Measurements from ENCODE around the gene SEC24D. TPM values are rescaled to one million over a fixed set of nuclear protein-coding genes. Genes with fewer than 3 reads are reported as not detected.
"Not testable (repeated sequence)": the region's sequence is repeated elsewhere in the genome, so short reads cannot be mapped to it uniquely, and the experiment has no call there.

SEC24D gene
- total RNA-seq, 2 experiments from 2014 or later, result 40.3 to 40.6 TPM

DNA sequence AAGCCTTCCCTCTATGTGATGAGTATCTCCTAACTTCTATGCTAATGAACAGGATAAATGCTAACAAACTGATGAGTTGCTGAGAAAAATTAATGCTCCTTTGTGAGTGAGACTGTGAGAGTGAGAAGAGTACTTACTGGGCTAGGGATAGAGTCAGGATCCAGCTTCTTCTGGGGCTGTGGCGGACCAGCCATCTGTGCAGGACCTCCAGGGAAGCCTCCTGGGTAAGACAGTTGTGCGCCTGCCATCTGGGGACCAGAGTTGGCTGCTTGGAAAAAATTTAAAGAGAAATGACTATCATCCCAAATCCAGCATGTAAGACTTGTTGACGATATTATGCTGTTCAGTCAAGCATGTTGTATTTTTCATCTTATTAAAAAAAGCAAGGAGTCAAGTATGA is 21.0 kb downstream of the SEC24D start:
- Mint-ChIP-seq H3K27ac (no peak overlapping the region), H3K36me3 (peaks cover 48% of the 10 kb centered on the region), H3K27me3 (no peaks in the 10 kb centered on the region), H3K4me1 (peaks cover 2% of the 10 kb centered on the region), H3K4me3 (no peak overlapping the region), H3K9me3 (ENCODE audit: low read depth) (no peaks in the 10 kb centered on the region)
- no peak for DNase-seq
- CTCF ChIA-PET, result interaction anchor here (0.7 kb wide), 1 partner anchor 14 kb away, joined by 3 read pairs; no protein-coding TSS in a partner anchor
- peak; percentile 16 for ATAC-seq

DNA sequence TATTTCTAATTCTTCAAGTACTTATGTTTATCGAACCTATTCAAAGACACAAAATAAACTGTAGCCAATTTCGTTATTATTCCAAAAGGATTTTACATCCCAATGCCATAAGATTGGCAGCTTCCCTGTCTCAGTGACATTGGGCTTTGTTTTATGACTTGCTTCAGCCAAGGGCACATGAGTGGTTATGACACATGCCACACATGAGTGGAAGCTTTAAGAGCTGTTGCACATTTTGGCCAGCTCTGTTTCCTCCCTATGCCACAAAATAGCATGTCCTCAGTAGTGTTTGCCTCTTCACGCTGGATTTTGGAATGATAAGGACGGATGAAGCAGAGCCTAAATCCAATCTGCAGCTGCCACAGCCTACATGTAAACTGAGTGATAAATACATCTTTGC is 21.9 kb downstream of the SEC24D start:
- Mint-ChIP-seq H3K27ac (no peak overlapping the region), H3K36me3 (peaks cover 52% of the 10 kb centered on the region), H3K27me3 (no peaks in the 10 kb centered on the region), H3K4me1 (peaks cover 2% of the 10 kb centered on the region), H3K9me3 (ENCODE audit: low read depth) (no peaks in the 10 kb centered on the region), H3K4me3 (no peak overlapping the region)
- no peak for ATAC-seq
- no peak for DNase-seq
- CTCF ChIA-PET, result interaction anchor here (0.7 to 1.4 kb wide), 2 partner anchors 15 to 74 kb away, joined by 3 read pairs; partner anchors contain the start of gene SYNPO2

DNA sequence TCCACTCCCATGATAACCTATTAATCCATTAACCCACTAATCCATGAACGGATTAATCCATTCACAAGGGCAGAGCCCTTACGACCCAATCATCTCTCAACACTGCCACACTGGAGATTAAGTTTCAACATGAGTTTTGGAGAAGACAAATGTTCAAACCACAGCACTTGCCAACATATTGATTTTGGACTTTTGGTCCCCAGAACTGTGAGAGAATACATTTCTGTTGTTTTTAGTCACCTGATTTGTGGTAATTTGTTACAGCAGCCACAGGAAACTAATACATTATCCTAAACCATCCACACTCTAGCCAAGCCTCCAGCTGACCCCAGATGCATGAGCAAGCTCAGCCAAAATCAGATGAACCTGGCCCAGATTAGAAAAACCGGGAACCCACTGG is 22.4 kb downstream of the SEC24D start:
- H3K4me3 Mint-ChIP-seq, result no peak overlapping the region
- H3K27ac Mint-ChIP-seq, result no peak overlapping the region
- no peak for DNase-seq
- H3K4me1 Mint-ChIP-seq, result peaks cover 2% of the 10 kb centered on the region
- CTCF ChIA-PET, result interaction anchor here (1.4 kb wide), 1 partner anchor 75 kb away, joined by 3 read pairs; the partner anchor contains the start of gene SYNPO2
- H3K27me3 Mint-ChIP-seq, result no peaks in the 10 kb centered on the region
- no peak for ATAC-seq
- H3K9me3 Mint-ChIP-seq (ENCODE audit: low read depth), result no peaks in the 10 kb centered on the region
- H3K36me3 Mint-ChIP-seq, result peaks cover 54% of the 10 kb centered on the region

DNA sequence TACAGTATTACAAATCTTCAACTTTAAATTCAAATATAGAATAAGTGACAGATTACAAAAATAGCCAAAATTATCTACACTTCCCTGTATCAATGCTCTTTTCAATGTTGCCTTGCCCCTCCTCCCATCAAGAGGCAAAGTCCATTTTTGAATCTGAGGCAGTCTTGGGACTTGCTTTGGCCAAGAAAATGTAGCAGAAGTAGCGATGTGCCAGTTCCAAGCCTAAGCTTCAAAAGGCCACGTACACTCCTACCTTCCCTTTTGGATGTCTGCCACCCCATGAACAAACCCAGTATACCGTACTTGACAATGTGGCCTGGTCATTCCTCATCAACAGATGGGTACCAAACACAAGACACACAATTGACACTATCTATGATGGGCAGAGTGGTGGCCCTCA is 24.1 kb downstream of the SEC24D start:
- Mint-ChIP-seq H3K4me1 (peaks cover 2% of the 10 kb centered on the region), H3K4me3 (no peak overlapping the region), H3K27me3 (no peaks in the 10 kb centered on the region), H3K36me3 (peaks cover 56% of the 10 kb centered on the region), H3K9me3 (ENCODE audit: low read depth) (no peaks in the 10 kb centered on the region), H3K27ac (no peak overlapping the region)
- no peak for ATAC-seq
- no peak for DNase-seq
- CTCF ChIA-PET, result no interaction called here

DNA sequence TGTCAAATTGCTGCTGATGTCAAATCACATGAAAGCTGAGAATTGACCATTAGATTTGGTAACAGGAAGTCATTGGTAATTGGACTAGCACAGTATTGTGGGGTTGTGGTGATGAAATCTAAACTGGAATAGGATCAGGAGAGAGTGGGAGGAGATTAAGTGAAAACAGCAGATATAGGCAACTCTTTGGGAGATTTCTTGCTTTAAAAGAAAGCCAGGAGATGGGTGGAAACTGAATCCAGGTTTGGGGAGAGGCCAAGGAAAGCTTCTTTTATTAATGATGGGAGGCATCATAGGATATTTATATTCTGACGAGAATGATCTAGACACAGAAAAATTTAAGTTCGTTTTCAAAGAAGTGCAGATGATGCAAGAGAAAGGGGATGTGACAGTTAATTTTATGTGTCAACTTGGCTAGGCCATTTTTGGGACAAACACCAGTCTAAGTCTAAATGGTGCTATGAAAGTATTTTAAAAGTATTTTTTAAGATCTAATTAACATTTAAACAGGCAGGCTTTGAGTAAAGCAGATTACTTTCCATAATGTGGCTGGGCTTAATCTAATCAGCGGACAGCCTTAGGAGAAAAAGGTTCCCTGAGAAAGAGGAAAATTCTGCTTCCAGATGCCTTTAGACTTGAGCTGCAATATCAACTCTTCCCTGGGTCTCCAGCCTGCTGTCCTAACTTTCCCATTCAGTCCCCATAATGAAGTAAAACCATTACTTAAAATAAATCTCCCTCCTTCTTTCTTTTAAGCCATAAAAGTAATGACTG is 24.7 kb downstream of the SEC24D start:
- CTCF ChIA-PET, result no interaction called here
- no peak overlapping the region for H3K27ac Mint-ChIP-seq
- no peaks in the 10 kb centered on the region for H3K9me3 Mint-ChIP-seq (ENCODE audit: low read depth)
- no peaks in the 10 kb centered on the region for H3K4me1 Mint-ChIP-seq
- ATAC-seq, result no peak
- no peak for DNase-seq
- no peaks in the 10 kb centered on the region for H3K27me3 Mint-ChIP-seq
- peaks cover 54% of the 10 kb centered on the region for H3K36me3 Mint-ChIP-seq
- no peak overlapping the region for H3K4me3 Mint-ChIP-seq

DNA sequence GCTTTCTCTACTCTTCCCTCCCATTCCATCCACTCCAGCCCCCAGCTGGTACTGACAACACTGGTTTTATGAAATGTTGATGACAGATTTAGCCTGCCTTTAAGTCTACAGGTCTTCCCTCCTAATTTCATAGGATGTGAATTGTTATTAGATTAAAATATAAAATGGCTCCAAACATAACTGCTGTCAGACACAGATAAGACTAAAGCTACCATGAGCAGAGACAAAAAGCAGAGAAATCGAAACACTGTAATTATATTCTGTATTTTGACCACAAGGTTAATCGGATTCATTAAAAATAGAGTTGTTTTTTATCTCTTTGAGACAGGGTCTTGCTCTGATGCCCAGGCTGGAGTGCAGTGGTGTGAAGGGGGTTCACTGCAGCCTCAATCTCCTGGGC is 28.3 kb downstream of the SEC24D start:
- Mint-ChIP-seq H3K27ac (no peak overlapping the region), H3K4me3 (no peak overlapping the region), H3K27me3 (no peaks in the 10 kb centered on the region), H3K9me3 (ENCODE audit: low read depth) (no peaks in the 10 kb centered on the region), H3K4me1 (no peaks in the 10 kb centered on the region), H3K36me3 (peaks cover 34% of the 10 kb centered on the region)
- CTCF ChIA-PET, result interaction anchor here (1.3 kb wide), 1 partner anchor 21 kb away, joined by 3 read pairs; no protein-coding TSS in a partner anchor
- no peak for ATAC-seq
- DNase-seq, result no peak

DNA sequence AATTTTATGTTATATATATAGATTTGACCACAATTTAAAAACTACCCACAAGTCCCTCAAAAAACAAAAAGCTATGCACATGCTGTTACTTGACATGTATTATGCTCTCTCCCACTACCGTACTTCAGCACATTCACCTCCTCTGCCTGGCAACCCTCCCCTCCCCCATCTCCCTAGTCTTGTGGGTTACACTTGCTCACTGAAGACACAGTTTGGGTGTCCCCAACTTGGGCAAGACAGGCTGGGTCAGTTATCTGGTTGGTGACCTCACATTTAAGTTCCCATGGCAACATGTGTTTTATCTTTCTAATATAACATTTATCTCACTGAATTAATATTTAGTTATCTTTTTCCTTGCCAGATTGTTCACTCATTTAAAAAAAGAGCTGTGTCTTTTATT is 32.7 kb downstream of the SEC24D start:
- H3K27me3 Mint-ChIP-seq, result no peaks in the 10 kb centered on the region
- no peaks in the 10 kb centered on the region for H3K4me1 Mint-ChIP-seq
- H3K36me3 Mint-ChIP-seq, result peaks cover 25% of the 10 kb centered on the region
- H3K4me3 Mint-ChIP-seq, result no peak overlapping the region
- DNase-seq (no peak), ATAC-seq (no peak)
- H3K27ac Mint-ChIP-seq, result no peak overlapping the region
- H3K9me3 Mint-ChIP-seq (ENCODE audit: low read depth), result no peaks in the 10 kb centered on the region
- CTCF ChIA-PET, result interaction anchor here (0.8 kb wide), 1 partner anchor 9 kb away, joined by 4 read pairs; no protein-coding TSS in a partner anchor

DNA sequence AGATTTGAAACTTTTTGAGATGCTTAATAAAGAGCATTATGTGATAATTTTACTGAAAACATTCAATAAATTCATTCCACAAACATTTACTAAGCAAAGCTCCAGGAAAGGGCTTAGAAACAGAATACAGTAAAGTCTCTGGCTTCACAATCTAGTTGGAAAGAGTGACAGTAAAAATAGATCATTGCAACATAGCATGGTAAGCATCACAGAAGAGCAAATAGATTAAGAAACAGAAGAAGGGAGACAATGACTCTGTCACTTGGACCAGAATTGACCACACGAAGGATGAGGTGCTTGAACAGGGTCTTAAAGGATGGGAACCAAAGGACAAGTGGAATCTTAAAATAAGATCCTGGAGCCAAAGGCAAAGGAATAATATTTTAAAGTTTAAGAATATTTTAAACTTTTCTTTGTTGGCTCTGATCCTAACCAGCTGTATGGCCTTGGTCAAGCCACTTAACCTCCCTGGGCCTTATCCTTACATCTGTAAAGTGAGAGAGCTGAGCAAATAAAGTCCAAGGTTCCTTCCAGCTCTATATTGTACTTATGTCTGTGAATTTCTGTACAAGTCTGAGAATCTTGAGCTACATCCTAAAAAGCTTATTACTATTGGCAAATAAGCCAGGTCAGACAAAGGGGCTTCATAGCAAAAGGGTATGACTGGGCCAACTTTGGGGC is 33.9 kb downstream of the SEC24D start:
- Mint-ChIP-seq H3K4me3 (no peak overlapping the region), H3K27ac (no peak overlapping the region), H3K36me3 (peaks cover 27% of the 10 kb centered on the region), H3K4me1 (no peaks in the 10 kb centered on the region), H3K27me3 (no peaks in the 10 kb centered on the region), H3K9me3 (ENCODE audit: low read depth) (no peaks in the 10 kb centered on the region)
- ATAC-seq, result no peak
- DNase-seq, result no peak
- CTCF ChIA-PET, result no interaction called here

DNA sequence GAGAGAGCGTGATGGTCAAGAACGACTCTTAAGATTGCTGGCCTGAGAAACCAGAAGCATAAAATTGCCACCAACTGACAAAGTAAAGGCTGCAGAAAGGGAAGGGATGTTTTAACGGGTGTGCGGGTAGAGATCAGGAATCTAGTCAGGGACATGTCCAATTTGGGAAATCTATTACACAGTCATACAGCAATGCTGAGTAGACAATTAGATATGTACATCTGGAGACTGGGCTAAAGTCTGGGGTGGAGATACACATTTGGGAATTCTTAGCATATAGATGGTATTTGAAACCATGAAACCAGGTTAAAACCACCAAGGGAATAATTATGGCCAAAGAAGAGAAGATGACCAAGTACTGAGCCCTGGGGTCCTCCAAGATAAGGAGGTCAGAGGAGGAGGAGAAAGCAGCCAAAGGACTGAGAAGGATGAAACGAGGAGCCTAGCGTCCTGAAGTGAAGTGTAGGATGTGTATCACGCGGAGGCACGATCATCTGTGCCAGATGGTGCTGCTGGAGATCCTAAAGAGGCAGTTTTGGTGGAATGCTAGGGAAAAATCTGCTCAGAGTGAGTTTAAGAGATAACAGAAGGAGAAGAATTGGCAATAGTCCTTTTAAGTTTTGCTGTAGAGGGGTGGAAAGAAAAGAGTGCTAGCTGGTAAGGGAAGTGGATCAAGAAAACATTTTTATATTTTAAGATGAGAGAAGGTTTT is 36.5 kb downstream of the SEC24D start:
- Mint-ChIP-seq H3K9me3 (ENCODE audit: low read depth) (no peaks in the 10 kb centered on the region), H3K27ac (no peak overlapping the region), H3K36me3 (peaks cover 39% of the 10 kb centered on the region), H3K4me1 (no peaks in the 10 kb centered on the region), H3K4me3 (no peak overlapping the region), H3K27me3 (no peaks in the 10 kb centered on the region)
- CTCF ChIA-PET, result interaction anchor here (0.7 kb wide), 1 partner anchor 97 kb away, joined by 3 read pairs; no protein-coding TSS in a partner anchor
- DNase-seq, result no peak
- no peak for ATAC-seq

DNA sequence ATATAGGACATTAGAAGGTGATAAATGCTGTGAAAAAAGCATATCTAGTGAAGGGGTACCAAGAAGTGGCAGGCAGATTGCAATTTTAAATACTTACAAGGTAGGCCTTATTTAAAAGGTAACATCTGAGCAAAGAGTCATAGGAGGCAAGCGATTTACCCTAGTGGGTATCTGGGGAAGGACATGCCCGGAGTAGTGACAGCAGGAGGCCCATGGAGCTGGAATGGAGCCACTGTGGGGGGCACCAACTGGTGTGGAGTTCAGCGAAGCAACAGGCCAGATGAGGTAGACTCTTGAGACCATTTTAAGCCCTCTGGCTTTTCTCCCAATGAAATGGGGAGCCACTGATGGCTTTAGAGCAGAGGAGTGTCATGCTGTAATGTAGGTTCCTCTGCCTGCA is 37.3 kb downstream of the SEC24D start:
- CTCF ChIA-PET, result no interaction called here
- Mint-ChIP-seq H3K27ac (no peak overlapping the region), H3K36me3 (peaks cover 39% of the 10 kb centered on the region), H3K27me3 (no peaks in the 10 kb centered on the region), H3K4me3 (no peak overlapping the region), H3K9me3 (ENCODE audit: low read depth) (no peaks in the 10 kb centered on the region), H3K4me1 (no peaks in the 10 kb centered on the region)
- ATAC-seq (no peak), DNase-seq (no peak)

DNA sequence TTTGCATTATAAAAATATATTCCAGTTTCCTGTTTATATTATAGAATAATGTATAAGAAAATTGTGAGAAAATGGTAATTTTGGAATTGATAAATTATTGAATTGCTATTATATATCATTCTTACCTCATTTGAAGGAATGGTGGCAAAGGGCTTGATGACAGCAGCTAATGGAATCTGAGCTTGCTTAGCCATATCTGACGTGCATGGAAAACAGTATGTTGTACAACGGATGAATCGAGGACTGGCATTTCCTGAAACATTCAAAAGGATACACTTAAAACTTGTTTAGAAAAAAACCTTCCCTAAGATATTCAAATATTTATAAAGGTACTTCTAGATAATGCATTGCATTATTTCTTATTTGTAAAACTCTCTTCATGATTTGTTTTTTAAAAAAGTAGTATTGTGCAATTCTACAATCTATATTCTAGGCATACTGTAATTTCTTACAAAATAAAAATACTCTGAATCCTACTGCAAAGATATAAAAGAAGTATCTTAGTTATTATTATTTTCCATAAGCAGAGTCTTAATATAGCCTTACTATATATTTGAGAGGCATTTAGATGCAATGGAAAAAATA is 38.3 kb downstream of the SEC24D start:
- DNase-seq (no peak), ATAC-seq (no peak)
- Mint-ChIP-seq H3K4me1 (no peaks in the 10 kb centered on the region), H3K4me3 (no peak overlapping the region), H3K9me3 (ENCODE audit: low read depth) (no peaks in the 10 kb centered on the region), H3K27ac (no peak overlapping the region), H3K36me3 (peaks cover 40% of the 10 kb centered on the region), H3K27me3 (no peaks in the 10 kb centered on the region)
- CTCF ChIA-PET, result no interaction called here

DNA sequence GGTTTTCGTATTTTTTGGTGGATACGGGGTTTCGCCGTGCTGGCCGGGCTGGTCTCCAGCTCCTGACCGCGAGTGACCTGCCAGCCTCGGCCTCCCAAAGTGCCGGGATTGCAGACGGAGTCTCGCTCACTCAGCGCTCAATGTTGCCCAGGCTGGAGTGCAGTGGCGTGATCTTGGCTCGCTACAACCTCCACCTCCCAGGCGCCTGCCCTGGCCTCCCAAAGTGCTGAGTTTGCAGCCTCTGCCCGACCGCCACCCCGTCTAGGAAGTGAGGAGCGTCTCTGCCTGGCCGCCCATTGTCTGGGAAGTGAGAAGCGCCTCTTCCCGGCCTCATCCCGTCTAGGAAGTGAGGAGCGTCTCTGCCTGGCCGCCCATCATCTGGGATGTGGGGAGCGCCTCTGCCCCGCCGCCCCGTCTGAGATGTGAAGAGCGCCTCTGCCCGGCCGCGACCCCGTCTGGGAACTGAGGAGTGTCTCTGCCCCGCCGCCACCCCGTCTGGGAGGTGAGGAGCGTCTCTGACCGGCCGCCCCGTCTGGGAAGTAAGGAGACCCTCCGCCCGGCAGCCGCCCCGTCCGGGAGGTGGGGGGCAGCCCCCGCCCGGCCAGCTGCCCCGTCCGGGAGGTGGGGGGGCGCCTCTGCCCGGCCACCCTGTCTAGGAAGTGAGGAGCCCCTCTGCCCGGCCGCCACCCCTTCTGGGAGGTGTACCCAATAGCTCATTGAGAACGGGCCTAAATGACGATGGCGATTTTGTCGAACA is 44.1 kb downstream of the SEC24D start:
- H3K36me3 Mint-ChIP-seq, result peaks cover 22% of the 10 kb centered on the region
- CTCF ChIA-PET, H3K27ac Mint-ChIP-seq: not testable (repeated sequence)

DNA sequence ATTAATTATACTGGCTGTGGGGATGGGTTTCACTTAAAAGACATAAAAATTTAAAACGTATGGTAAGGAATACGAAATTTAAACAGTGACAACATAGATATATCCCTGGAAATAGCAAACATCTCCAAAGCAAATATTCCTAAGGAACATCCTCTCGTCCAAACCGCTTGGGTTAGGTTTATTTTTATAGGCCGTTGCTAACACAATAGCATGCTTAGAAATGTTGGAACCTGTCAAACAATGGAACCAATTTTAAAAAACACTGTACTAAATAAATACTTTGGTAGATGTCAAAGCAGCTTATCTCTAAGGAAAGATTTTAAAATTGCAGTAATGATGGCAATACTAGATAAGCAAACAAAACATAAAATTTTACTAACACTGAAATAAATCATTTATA is 45.4 kb downstream of the SEC24D start:
- H3K9me3 Mint-ChIP-seq (ENCODE audit: low read depth), result no peaks in the 10 kb centered on the region
- H3K27ac Mint-ChIP-seq, result no peak overlapping the region
- CTCF ChIA-PET, result no interaction called here
- H3K27me3 Mint-ChIP-seq, result no peaks in the 10 kb centered on the region
- no peak overlapping the region for H3K4me3 Mint-ChIP-seq
- H3K36me3 Mint-ChIP-seq, result peaks cover 12% of the 10 kb centered on the region
- H3K4me1 Mint-ChIP-seq, result no peaks in the 10 kb centered on the region
- DNase-seq, result no peak
- no peak for ATAC-seq

More for the DNA sequence above, 44.1 kb downstream of the SEC24D start:
- not testable (repeated sequence) for ATAC-seq; H3K4me1 Mint-ChIP-seq; H3K4me3 Mint-ChIP-seq; H3K27me3 Mint-ChIP-seq; DNase-seq; H3K9me3 Mint-ChIP-seq (ENCODE audit: low read depth)
